AG09309 (cell line): ENCODE results near the gene LOXL1.

Experiments used
- DNase-seq: peaks from one replicate; pipeline ENCODE4 v3.0.0-alpha.2; 2010; ENCODE audit warnings: low read depth
- H3K4me3 ChIP-seq: 2 replicates; pipeline ENCODE4 v1.5.1; 2011; ENCODE audit warnings: mild to moderate bottlenecking, low read depth, low read length, moderate library complexity; ENCODE audit not compliant: control insufficient read depth
- CTCF ChIP-seq: IDR thresholded peaks from 2 replicates; pipeline ENCODE4 v1.5.1; 2011; ENCODE audit warnings: mild to moderate bottlenecking, low read depth, low read length, inconsistent platforms; ENCODE audit not compliant: insufficient read depth, control insufficient read depth; ENCODE audit errors: missing control alignments

Gene LOXL1

GRCh38 chr15:73928971-73929627, 2.8 kb downstream of the LOXL1 start:
- DNase-seq = no peak
- no peak for TF ChIP-seq CTCF
- peak overlapping the region; percentile 85 for H3K4me3 ChIP-seq

GRCh38 chr15:73930371-73930770, 4.1 kb downstream of the LOXL1 start:
- DNase-seq = no peak
- H3K4me3 ChIP-seq = peak overlapping the region; percentile 9; the same call in 1 of the 2 replicates
- TF ChIP-seq CTCF = no peak

- TF ChIP-seq CTCF = no peak
- no peak overlapping the region for H3K4me3 ChIP-seq
- DNase-seq = no peak
These were observed 4.6 kb downstream of the LOXL1 start for GRCh38 chr15:73930790-73931281.

GRCh38 chr15:73931441-73931840, 5.2 kb downstream of the LOXL1 start:
- H3K4me3 ChIP-seq = no peak overlapping the region
- TF ChIP-seq CTCF = no peak
- no peak for DNase-seq

- DNase-seq = no peak
- H3K4me3 ChIP-seq = no peak overlapping the region
- no peak for TF ChIP-seq CTCF
These were observed 6.3 kb downstream of the LOXL1 start for GRCh38 chr15:73932381-73933191.

- H3K4me3 ChIP-seq = no peak overlapping the region
- DNase-seq = no peak
- TF ChIP-seq CTCF = no peak
These were observed 8.0 kb downstream of the LOXL1 start for GRCh38 chr15:73934281-73934680.
